Astrocyte of the spinal cord (primary cell): ENCODE results near the gene SH3BP5L.

ENCODE experiments used
- DNase-seq: peaks from one replicate; pipeline ENCODE4 v3.0.0; 2011; ENCODE audit warnings: low read depth, low spot score
- H3K4me3 ChIP-seq: 2 replicates; pipeline ENCODE4 v1.5.1; 2011; ENCODE audit warnings: low read depth, mild to moderate bottlenecking, low read length, moderate library complexity
- in situ Hi-C: cut with HindIII; loops from 2 replicates; pipeline ENCODE4 v1.10.0; 2017; ENCODE audit warnings: low sequenced_read_pairs
- TF ChIP-seq, protein P1 (sequence below): IDR thresholded peaks from 2 replicates; pipeline ENCODE4 v1.5.1; 2012; ENCODE audit warnings: low read depth, mild to moderate bottlenecking, low read length, inconsistent platforms

Gene SH3BP5L

DNA sequence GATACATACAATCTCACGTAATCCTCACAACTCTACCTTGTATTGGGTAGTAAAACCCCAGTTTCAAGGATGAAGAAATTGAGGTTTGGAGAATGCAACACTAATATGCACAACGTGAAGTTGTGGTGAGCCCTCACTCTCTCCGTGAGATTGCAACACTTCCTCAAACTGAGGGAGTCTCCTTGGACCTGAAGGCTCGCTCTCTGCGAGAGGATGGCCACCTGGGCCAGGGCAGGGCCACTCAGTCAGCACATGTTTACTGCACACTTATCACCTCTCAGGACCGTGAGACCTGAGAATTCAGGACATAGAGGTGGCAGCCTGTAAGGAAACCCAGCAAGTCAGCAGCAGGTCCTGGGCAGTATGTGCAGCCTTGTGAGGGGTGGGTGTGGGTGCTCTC lies 8.7 kb downstream of the SH3BP5L start:
- TF ChIP-seq, protein P1, sequence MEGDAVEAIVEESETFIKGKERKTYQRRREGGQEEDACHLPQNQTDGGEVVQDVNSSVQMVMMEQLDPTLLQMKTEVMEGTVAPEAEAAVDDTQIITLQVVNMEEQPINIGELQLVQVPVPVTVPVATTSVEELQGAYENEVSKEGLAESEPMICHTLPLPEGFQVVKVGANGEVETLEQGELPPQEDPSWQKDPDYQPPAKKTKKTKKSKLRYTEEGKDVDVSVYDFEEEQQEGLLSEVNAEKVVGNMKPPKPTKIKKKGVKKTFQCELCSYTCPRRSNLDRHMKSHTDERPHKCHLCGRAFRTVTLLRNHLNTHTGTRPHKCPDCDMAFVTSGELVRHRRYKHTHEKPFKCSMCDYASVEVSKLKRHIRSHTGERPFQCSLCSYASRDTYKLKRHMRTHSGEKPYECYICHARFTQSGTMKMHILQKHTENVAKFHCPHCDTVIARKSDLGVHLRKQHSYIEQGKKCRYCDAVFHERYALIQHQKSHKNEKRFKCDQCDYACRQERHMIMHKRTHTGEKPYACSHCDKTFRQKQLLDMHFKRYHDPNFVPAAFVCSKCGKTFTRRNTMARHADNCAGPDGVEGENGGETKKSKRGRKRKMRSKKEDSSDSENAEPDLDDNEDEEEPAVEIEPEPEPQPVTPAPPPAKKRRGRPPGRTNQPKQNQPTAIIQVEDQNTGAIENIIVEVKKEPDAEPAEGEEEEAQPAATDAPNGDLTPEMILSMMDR = no peak
- H3K4me3 ChIP-seq = no peak overlapping the region
- no peak for DNase-seq
- in situ Hi-C loops = no loop called here

DNA sequence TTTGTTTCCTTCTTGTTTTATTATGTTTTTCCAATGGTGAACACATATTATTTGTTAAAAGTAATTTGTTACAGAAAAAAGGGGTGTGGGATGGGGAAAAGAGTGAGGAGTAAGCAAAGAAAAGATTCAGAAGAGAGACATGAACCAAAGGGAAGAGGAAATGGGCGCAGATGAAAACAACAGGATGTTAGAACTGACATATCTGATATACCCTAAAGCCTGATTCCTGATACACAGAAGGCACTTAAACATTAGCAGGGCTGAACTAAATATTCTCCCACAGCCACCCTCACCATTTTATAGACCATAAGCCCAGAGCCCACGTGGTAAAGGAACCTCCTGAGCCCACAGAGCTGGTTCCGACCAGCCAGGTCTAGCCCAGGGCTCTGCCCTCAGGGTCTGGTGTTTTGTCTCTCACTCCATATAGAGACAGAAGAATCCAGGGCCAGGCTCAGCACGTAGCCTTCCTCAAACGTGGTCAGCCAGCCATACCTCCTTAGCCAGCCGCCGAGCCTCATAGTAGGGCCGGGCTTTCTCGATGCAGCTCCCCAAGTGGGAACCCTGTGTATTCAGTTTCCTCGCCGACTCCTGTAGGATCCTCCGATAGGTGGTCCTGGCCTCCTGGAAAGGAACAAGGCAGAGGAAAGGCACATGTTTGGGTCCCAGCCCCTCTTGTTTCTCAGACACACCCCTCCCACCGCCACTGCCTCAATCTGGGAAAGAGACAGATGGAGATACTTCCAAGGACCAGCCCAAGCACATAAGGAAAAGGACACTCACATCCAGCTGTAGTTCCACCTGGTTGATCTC lies 9.5 kb downstream of the SH3BP5L start:
- no peak for DNase-seq
- in situ Hi-C loops = no loop called here
- H3K4me3 ChIP-seq = no peak overlapping the region
- TF ChIP-seq, protein P1 = no peak

DNA sequence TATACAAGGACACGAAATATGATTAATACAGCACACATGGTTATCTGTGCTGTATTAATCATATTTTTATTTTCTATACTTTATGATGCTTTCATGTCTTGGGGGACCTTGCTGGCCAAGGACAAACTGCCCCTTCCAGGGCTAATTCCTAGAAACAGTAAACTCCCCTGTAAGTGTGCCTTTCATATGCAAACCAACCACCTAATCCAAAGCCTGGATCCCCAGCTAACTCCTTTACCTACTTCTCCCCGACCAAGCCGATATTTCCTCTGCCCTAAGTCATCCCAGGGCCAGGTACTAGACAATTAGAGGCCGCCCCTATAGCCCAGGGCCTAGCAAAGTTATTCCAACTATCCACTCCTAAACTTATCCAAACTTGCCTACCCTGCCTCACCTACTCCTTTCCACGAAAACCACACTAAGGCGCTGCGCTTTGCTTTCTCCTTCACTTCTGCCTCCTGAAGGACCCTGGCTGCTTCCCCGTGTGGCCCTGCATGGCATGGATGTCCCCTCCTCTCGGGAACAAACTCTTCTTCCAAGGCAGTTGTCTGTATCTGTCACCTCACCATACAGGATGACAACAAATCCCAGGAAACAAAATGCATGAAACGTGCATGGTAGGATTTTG lies 10.2 kb downstream of the SH3BP5L start:
- TF ChIP-seq, protein P1 = no peak
- no peak for DNase-seq
- in situ Hi-C loops = no loop called here
- H3K4me3 ChIP-seq = no peak overlapping the region

DNA sequence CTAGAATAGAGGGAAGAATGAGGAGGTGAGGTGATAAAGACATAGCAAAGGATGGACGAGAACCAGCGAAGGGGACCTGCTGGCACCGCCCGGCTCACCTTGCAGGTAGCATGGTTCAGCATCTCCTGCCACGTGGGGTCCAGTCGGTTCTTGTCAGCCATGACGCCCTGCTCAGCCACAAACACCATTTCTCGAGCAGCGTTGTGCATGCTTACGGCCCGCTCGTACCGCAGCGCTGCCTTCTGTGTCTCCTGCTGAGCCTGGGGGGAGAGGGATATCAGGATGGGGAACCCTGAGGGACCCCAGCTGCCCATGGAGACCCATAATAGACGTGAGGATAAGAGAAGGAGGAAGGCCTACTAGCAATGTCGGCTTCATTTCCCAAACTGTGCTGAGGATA lies 11.4 kb downstream of the SH3BP5L start:
- TF ChIP-seq, protein P1 = no peak
- DNase-seq = no peak
- in situ Hi-C loops = no loop called here
- no peak overlapping the region for H3K4me3 ChIP-seq

DNA sequence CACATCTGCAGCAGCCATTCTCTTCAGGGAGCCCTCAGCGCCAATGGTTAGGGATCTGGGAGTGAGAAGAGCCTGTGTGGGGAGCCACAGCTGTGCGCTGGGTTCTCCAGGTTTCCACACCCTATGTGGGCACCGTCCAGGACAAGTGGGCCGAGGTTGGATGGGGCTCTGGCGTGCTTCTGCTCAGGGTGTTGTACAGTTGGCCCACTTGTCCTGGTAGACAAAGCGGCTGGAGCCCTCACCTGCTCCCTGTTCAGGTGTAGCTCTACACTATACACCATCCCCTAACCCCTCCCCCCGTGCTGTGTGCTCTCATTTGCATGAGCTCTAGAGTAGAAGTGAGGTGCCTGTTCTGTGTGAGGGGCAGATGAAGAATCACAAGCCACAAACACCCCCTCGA lies 12.2 kb downstream of the SH3BP5L start:
- no peak for DNase-seq
- TF ChIP-seq, protein P1 = no peak
- no peak overlapping the region for H3K4me3 ChIP-seq
- in situ Hi-C loops = no loop called here

DNA sequence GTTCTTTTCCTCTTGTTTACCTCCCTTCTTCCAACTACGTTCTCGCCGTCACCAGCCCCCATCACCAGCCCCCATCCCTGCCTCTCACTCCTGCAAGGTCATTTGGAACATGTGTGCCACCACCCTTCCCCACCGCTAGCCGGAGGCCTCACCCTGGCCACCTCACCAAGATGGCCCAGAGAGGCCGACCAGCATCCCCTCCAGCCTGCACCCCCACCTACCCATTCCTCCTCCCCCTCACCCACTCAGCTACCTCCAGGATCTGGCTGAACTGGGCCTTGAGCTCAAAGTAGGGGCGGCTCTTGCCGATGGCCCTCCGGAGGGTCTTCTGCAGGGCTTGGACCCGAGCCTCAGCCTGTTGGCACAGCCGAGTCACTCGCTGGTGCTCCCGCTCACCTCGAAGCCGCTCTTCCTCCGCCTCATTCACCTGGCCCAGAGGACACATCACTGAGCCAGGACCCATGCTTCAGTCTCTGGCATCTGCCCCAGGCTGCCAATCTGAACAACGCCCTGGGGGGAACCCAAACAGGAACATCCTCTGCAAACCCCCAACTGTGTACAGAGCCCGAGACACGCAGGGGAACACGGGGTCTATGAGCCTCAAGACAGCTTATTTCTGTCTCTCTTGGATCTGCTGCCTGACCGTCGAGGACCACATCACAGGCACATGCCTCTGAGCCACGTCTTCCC lies 12.8 kb downstream of the SH3BP5L start:
- no peak overlapping the region for H3K4me3 ChIP-seq
- in situ Hi-C loops = no loop called here
- TF ChIP-seq, protein P1 = no peak
- DNase-seq = no peak
